ENCODE results near the gene PPP1R13B. TPM values are rescaled to one million over a fixed set of nuclear protein-coding genes. Genes with fewer than 3 reads are reported as not detected.

The PPP1R13B gene
- total and polyA plus RNA-seq, 4 donors = 2.3 to 44.0 (median 15.8) TPM

GRCh38 chr14:103741876-103742275 lies 105.5 kb downstream of the PPP1R13B start:
- no peaks in the 10 kb centered on the region for H3K36me3 ChIP-seq (ENCODE audit: control insufficient read depth in 1 of 2, insufficient read depth in 2 of 2, low read length in 1 of 2)
- 81 to 82% methylated on average over 9 of the region's 9 CpGs for WGBS, 2 donors

GRCh38 chr14:103740991-103741689 lies 106.2 kb downstream of the PPP1R13B start:
- WGBS, 2 donors = 87 to 88% methylated on average over 14 of the region's 14 CpGs
- no peak overlapping the region for H3K4me3 ChIP-seq (ENCODE audit: low read length in 2 of 2)
- no peaks in the 10 kb centered on the region for H3K36me3 ChIP-seq (ENCODE audit: control insufficient read depth in 1 of 2, insufficient read depth in 2 of 2, low read length in 1 of 2)
- intact Hi-C loops (cut with DNase I) = no loop called here
- no peak overlapping the region for H3K27ac ChIP-seq (ENCODE audit: low read depth in 1 of 2, low read length in 2 of 2)
- no peaks in the 10 kb centered on the region for H3K27me3 ChIP-seq (ENCODE audit: control insufficient read depth in 1 of 2, insufficient read depth in 2 of 2, low read length in 1 of 2)
- H3K4me1 ChIP-seq (ENCODE audit: control insufficient read depth in 1 of 2, insufficient read depth in 2 of 2, low read length in 2 of 2) = no peaks in the 10 kb centered on the region
- no peak for ATAC-seq (ENCODE audit: low FRiP score)
- H3K9me3 ChIP-seq (ENCODE audit: control insufficient read depth, low read length) = no peaks in the 10 kb centered on the region
- peak in 1 of 2 donors; percentile 37 for DNase-seq

More at GRCh38 chr14:103741876-103742275, 105.5 kb downstream of the PPP1R13B start:
- H3K4me3 ChIP-seq (ENCODE audit: low read length in 2 of 2) = no peak overlapping the region
- no peaks in the 10 kb centered on the region for H3K4me1 ChIP-seq (ENCODE audit: control insufficient read depth in 1 of 2, insufficient read depth in 2 of 2, low read length in 2 of 2)
- no peaks in the 10 kb centered on the region for H3K9me3 ChIP-seq (ENCODE audit: control insufficient read depth, low read length)
- H3K27ac ChIP-seq (ENCODE audit: low read depth in 1 of 2, low read length in 2 of 2) = no peak overlapping the region
- DNase-seq (peak in 1 of 2 donors; percentile 45), ATAC-seq (ENCODE audit: low FRiP score) (no peak)
- intact Hi-C loops (cut with DNase I) = no loop called here
- H3K27me3 ChIP-seq (ENCODE audit: control insufficient read depth in 1 of 2, insufficient read depth in 2 of 2, low read length in 1 of 2) = no peaks in the 10 kb centered on the region

GRCh38 chr14:103739793-103740501 lies 107.4 kb downstream of the PPP1R13B start:
- ATAC-seq (ENCODE audit: low FRiP score) (no peak), DNase-seq (peak in 1 of 2 donors; percentile 72)
- no peaks in the 10 kb centered on the region for H3K27me3 ChIP-seq (ENCODE audit: control insufficient read depth in 1 of 2, insufficient read depth in 2 of 2, low read length in 1 of 2)
- 96% methylated on average over 30 of the region's 30 CpGs for WGBS, 2 donors
- H3K27ac ChIP-seq (ENCODE audit: low read depth in 1 of 2, low read length in 2 of 2) = no peak overlapping the region
- no peaks in the 10 kb centered on the region for H3K36me3 ChIP-seq (ENCODE audit: control insufficient read depth in 1 of 2, insufficient read depth in 2 of 2, low read length in 1 of 2)
- no peak overlapping the region for H3K4me3 ChIP-seq (ENCODE audit: low read length in 2 of 2)
- H3K4me1 ChIP-seq (ENCODE audit: control insufficient read depth in 1 of 2, insufficient read depth in 2 of 2, low read length in 2 of 2) = no peaks in the 10 kb centered on the region
- no peaks in the 10 kb centered on the region for H3K9me3 ChIP-seq (ENCODE audit: control insufficient read depth, low read length)
- intact Hi-C loops (cut with DNase I) = no loop called here

- Histone ChIP-seq H3K4me1 (ENCODE audit: control insufficient read depth in 1 of 2, insufficient read depth in 2 of 2, low read length in 2 of 2) (no peaks in the 10 kb centered on the region), H3K9me3 (ENCODE audit: control insufficient read depth, low read length) (no peaks in the 10 kb centered on the region), H3K4me3 (ENCODE audit: low read length in 2 of 2) (no peak overlapping the region), H3K36me3 (ENCODE audit: control insufficient read depth in 1 of 2, insufficient read depth in 2 of 2, low read length in 1 of 2) (no peaks in the 10 kb centered on the region), H3K27me3 (ENCODE audit: control insufficient read depth in 1 of 2, insufficient read depth in 2 of 2, low read length in 1 of 2) (no peaks in the 10 kb centered on the region), H3K27ac (ENCODE audit: low read depth in 1 of 2, low read length in 2 of 2) (no peak overlapping the region)
- no peak for DNase-seq
- WGBS, 2 donors = 92 to 95% methylated on average over 6 of the region's 6 CpGs
- ATAC-seq (ENCODE audit: low FRiP score) = no peak
- intact Hi-C loops (cut with DNase I) = no loop called here
Measured at GRCh38 chr14:103739466-103739792, 107.9 kb downstream of the PPP1R13B start.

- Histone ChIP-seq H3K4me3 (ENCODE audit: low read length in 2 of 2) (no peak overlapping the region), H3K36me3 (ENCODE audit: control insufficient read depth in 1 of 2, insufficient read depth in 2 of 2, low read length in 1 of 2) (no peaks in the 10 kb centered on the region), H3K27me3 (ENCODE audit: control insufficient read depth in 1 of 2, insufficient read depth in 2 of 2, low read length in 1 of 2) (no peaks in the 10 kb centered on the region), H3K4me1 (ENCODE audit: control insufficient read depth in 1 of 2, insufficient read depth in 2 of 2, low read length in 2 of 2) (no peaks in the 10 kb centered on the region), H3K9me3 (ENCODE audit: control insufficient read depth, low read length) (no peaks in the 10 kb centered on the region), H3K27ac (ENCODE audit: low read depth in 1 of 2, low read length in 2 of 2) (no peak overlapping the region)
- WGBS, 2 donors = 79% methylated on average over 34 of the region's 34 CpGs
- intact Hi-C loops (cut with DNase I) = no loop called here
- ATAC-seq (ENCODE audit: low FRiP score) (no peak), DNase-seq (peak in 1 of 2 donors; percentile 70)
Measured at GRCh38 chr14:103738701-103739451, 108.5 kb downstream of the PPP1R13B start.

GRCh38 chr14:103738166-103738565 lies 109.2 kb downstream of the PPP1R13B start:
- ATAC-seq (ENCODE audit: low FRiP score) = no peak
- no peak for DNase-seq
- Histone ChIP-seq H3K4me1 (ENCODE audit: control insufficient read depth in 1 of 2, insufficient read depth in 2 of 2, low read length in 2 of 2) (no peaks in the 10 kb centered on the region), H3K36me3 (ENCODE audit: control insufficient read depth in 1 of 2, insufficient read depth in 2 of 2, low read length in 1 of 2) (no peaks in the 10 kb centered on the region), H3K27me3 (ENCODE audit: control insufficient read depth in 1 of 2, insufficient read depth in 2 of 2, low read length in 1 of 2) (no peaks in the 10 kb centered on the region), H3K4me3 (ENCODE audit: low read length in 2 of 2) (no peak overlapping the region), H3K27ac (ENCODE audit: low read depth in 1 of 2, low read length in 2 of 2) (no peak overlapping the region), H3K9me3 (ENCODE audit: control insufficient read depth, low read length) (no peaks in the 10 kb centered on the region)
- 87 to 89% methylated on average over 10 of the region's 10 CpGs for WGBS, 2 donors
- intact Hi-C loops (cut with DNase I) = no loop called here

- Histone ChIP-seq H3K9me3 (ENCODE audit: control insufficient read depth, low read length) (no peaks in the 10 kb centered on the region), H3K27ac (ENCODE audit: low read depth in 1 of 2, low read length in 2 of 2) (peak overlapping the region in 1 of 2 donors; percentile 4), H3K4me3 (ENCODE audit: low read length in 2 of 2) (no peak overlapping the region), H3K27me3 (ENCODE audit: control insufficient read depth in 1 of 2, insufficient read depth in 2 of 2, low read length in 1 of 2) (no peaks in the 10 kb centered on the region), H3K4me1 (ENCODE audit: control insufficient read depth in 1 of 2, insufficient read depth in 2 of 2, low read length in 2 of 2) (no peaks in the 10 kb centered on the region), H3K36me3 (ENCODE audit: control insufficient read depth in 1 of 2, insufficient read depth in 2 of 2, low read length in 1 of 2) (peaks cover under 1 to 2% of the 10 kb centered on the region in 2 donors)
- no peak for ATAC-seq (ENCODE audit: low FRiP score)
- intact Hi-C loops (cut with DNase I) = no loop called here
- DNase-seq = peak in 1 of 2 donors; percentile 69
- 95 to 96% methylated on average over 16 of the region's 16 CpGs for WGBS, 2 donors
Measured at GRCh38 chr14:103737432-103738045, 109.8 kb downstream of the PPP1R13B start.

GRCh38 chr14:103736546-103737431 lies 110.6 kb downstream of the PPP1R13B start:
- Histone ChIP-seq H3K9me3 (ENCODE audit: control insufficient read depth, low read length) (no peaks in the 10 kb centered on the region), H3K4me3 (ENCODE audit: low read length in 2 of 2) (no peak overlapping the region), H3K27ac (ENCODE audit: low read depth in 1 of 2, low read length in 2 of 2) (peak overlapping the region; percentile 58 to 86), H3K4me1 (ENCODE audit: control insufficient read depth in 1 of 2, insufficient read depth in 2 of 2, low read length in 2 of 2) (no peaks in the 10 kb centered on the region), H3K36me3 (ENCODE audit: control insufficient read depth in 1 of 2, insufficient read depth in 2 of 2, low read length in 1 of 2) (peaks cover 3% of the 10 kb centered on the region in 2 donors), H3K27me3 (ENCODE audit: control insufficient read depth in 1 of 2, insufficient read depth in 2 of 2, low read length in 1 of 2) (no peaks in the 10 kb centered on the region)
- intact Hi-C loops (cut with DNase I) = no loop called here
- DNase-seq (peak in 1 of 2 donors; percentile 52), ATAC-seq (ENCODE audit: low FRiP score) (peak; percentile 58)
- WGBS, 2 donors = 42 to 43% methylated on average over 10 of the region's 10 CpGs
